Trophoblast cell (in vitro differentiated cells and primary cell): ENCODE data around the gene NEUROG2.

ENCODE experiments used
- DNase-seq, 2 donors: peaks; one replicate each; pipeline ENCODE4 v3.0.0-alpha.2; 2016
- H2AFZ ChIP-seq: 2 replicates; pipeline ENCODE4 v1.6.1; 2013; ENCODE audit warnings: low read length, moderate library complexity, mild to moderate bottlenecking; ENCODE audit not compliant: insufficient read depth, poor library complexity
- H2AK5ac ChIP-seq: 2 replicates; pipeline ENCODE4 v1.6.1; 2013; ENCODE audit warnings: mild to moderate bottlenecking, low read length
- H2BK120ac ChIP-seq: 2 replicates; pipeline ENCODE4 v1.6.1; 2013; ENCODE audit warnings: low read length, mild to moderate bottlenecking, moderate library complexity; ENCODE audit not compliant: insufficient read depth, poor library complexity
- H2BK12ac ChIP-seq: 2 replicates; pipeline ENCODE4 v1.6.1; 2013; ENCODE audit warnings: mild to moderate bottlenecking, low read length, moderate library complexity
- H2BK5ac ChIP-seq: 2 replicates; pipeline ENCODE4 v1.6.1; 2013; ENCODE audit warnings: low read length, low read depth, moderate library complexity, mild to moderate bottlenecking; ENCODE audit not compliant: poor library complexity
- H3K14ac ChIP-seq: 2 replicates; pipeline ENCODE4 v1.6.1; 2013; ENCODE audit warnings: mild to moderate bottlenecking, low read length
- H3K18ac ChIP-seq: 2 replicates; pipeline ENCODE4 v1.6.1; 2013; ENCODE audit warnings: mild to moderate bottlenecking, low read length
- H3K23ac ChIP-seq: 2 replicates; pipeline ENCODE4 v1.6.1; 2013; ENCODE audit warnings: low read length
- H3K27ac ChIP-seq: 2 replicates; pipeline ENCODE4 v1.5.1; 2013; ENCODE audit warnings: low read depth, mild to moderate bottlenecking, inconsistent platforms, low read length, moderate library complexity
- H3K27me3 ChIP-seq: 2 replicates; pipeline ENCODE4 v1.6.1; 2013; ENCODE audit warnings: inconsistent platforms, mild to moderate bottlenecking, low read length, moderate library complexity; ENCODE audit not compliant: insufficient read depth
- H3K36me3 ChIP-seq, 2 experiments: 1 replicate in 1 of 2; 2 replicates in 1 of 2; pipeline ENCODE4 v1.6.1; 2013; ENCODE audit warnings: low read length in 2 of 2, mild to moderate bottlenecking in 2 of 2, moderate library complexity in 1 of 2; ENCODE audit not compliant: insufficient read depth in 2 of 2, control insufficient read depth in 1 of 2
- H3K4ac ChIP-seq: 2 replicates; pipeline ENCODE4 v1.6.1; 2013; ENCODE audit warnings: low read depth, mild to moderate bottlenecking, low read length, moderate library complexity
- H3K4me1 ChIP-seq, 2 experiments: 1 replicate in 1 of 2; 2 replicates in 1 of 2; pipeline ENCODE4 v1.6.1; 2013; ENCODE audit warnings: low read length in 2 of 2, mild to moderate bottlenecking in 2 of 2, moderate library complexity in 1 of 2; ENCODE audit not compliant: insufficient read depth in 2 of 2, control insufficient read depth in 1 of 2
- H3K4me2 ChIP-seq: 2 replicates; pipeline ENCODE4 v1.6.1; 2013; ENCODE audit warnings: inconsistent platforms, mild to moderate bottlenecking, low read length, moderate library complexity
- H3K4me3 ChIP-seq: 2 replicates; pipeline ENCODE4 v1.5.1; 2013; ENCODE audit warnings: mild to moderate bottlenecking, low read depth, low read length, inconsistent platforms
- H3K79me1 ChIP-seq: one replicate; pipeline ENCODE4 v1.6.1; 2013; ENCODE audit warnings: low read length
- H3K79me2 ChIP-seq: 2 replicates; pipeline ENCODE4 v1.6.1; 2013; ENCODE audit warnings: low read length, mild to moderate bottlenecking; ENCODE audit not compliant: control insufficient read depth, insufficient read depth, poor library complexity
- H3K9ac ChIP-seq: 2 replicates; pipeline ENCODE4 v1.6.1; 2013; ENCODE audit warnings: mild to moderate bottlenecking, low read length
- H3K9me3 ChIP-seq: 2 replicates; pipeline ENCODE4 v1.6.1; 2013; ENCODE audit warnings: low read depth, mild to moderate bottlenecking, control low read depth, inconsistent platforms, low read length; ENCODE audit not compliant: insufficient read depth
- H4K12ac ChIP-seq: 2 replicates; pipeline ENCODE4 v1.6.1; 2013; ENCODE audit warnings: low read depth, mild to moderate bottlenecking, low read length, moderate library complexity
- H4K8ac ChIP-seq: 2 replicates; pipeline ENCODE4 v1.6.1; 2013; ENCODE audit warnings: low read depth, mild to moderate bottlenecking, low read length, moderate library complexity
- H4K91ac ChIP-seq: one replicate; pipeline ENCODE4 v1.6.1; 2013; ENCODE audit warnings: low read depth, mild to moderate bottlenecking, low read length, moderate library complexity
- WGBS: extraction: QIAGEN DNeasy Blood & Tissue Kit; methylation state at CpG from one replicate; pipeline ENCODE4 v1.1.7; 2013; ENCODE audit warnings: missing lambda C conversion rate; ENCODE audit not compliant: insufficient read length, insufficient coverage; ENCODE audit errors: extremely low coverage; 5-methylcytosine and 5-hydroxymethylcytosine counted together

The NEUROG2 gene

GRCh38 chr4:112521123-112522023 lies 5.4 kb upstream of the NEUROG2 start:
- no peak overlapping the region for H3K18ac ChIP-seq
- no peak overlapping the region for H4K8ac ChIP-seq
- no peak overlapping the region for H2BK5ac ChIP-seq
- no peak for DNase-seq
- H3K27me3 ChIP-seq: peaks cover 44% of the 10 kb centered on the region
- no peaks in the 10 kb centered on the region for H3K9me3 ChIP-seq
- H3K9ac ChIP-seq: no peak overlapping the region
- H2BK12ac ChIP-seq: no peak overlapping the region
- no peak overlapping the region for H3K23ac ChIP-seq
- no peaks in the 10 kb centered on the region for H3K79me1 ChIP-seq
- no peak overlapping the region for H3K4ac ChIP-seq
- WGBS: no CpG with 5 or more reads among the region's 30 CpGs
- no peak overlapping the region for H3K27ac ChIP-seq
- H3K4me3 ChIP-seq: no peak overlapping the region
- no peak overlapping the region for H2BK120ac ChIP-seq
- no peak overlapping the region for H3K14ac ChIP-seq
- no peak overlapping the region for H4K91ac ChIP-seq
- H4K12ac ChIP-seq: no peak overlapping the region
- H3K79me2 ChIP-seq: no peaks in the 10 kb centered on the region
- H3K4me1 ChIP-seq: peaks cover 6 to 7% of the 10 kb centered on the region in 2 experiments
- H2AFZ ChIP-seq: no peak overlapping the region
- no peaks in the 10 kb centered on the region for H3K36me3 ChIP-seq
- H3K4me2 ChIP-seq: peak overlapping the region; percentile 37
- H2AK5ac ChIP-seq: no peak overlapping the region

- H4K12ac ChIP-seq: no peak overlapping the region
- H2AFZ ChIP-seq: no peak overlapping the region
- no peak overlapping the region for H2AK5ac ChIP-seq
- no peak overlapping the region for H3K23ac ChIP-seq
- no peak overlapping the region for H3K27ac ChIP-seq
- peaks cover 1% of the 10 kb centered on the region for H3K9me3 ChIP-seq
- no peaks in the 10 kb centered on the region for H3K79me2 ChIP-seq
- H3K4me3 ChIP-seq: no peak overlapping the region
- peak overlapping the region; percentile 37 for H3K4me2 ChIP-seq
- no peak overlapping the region for H2BK12ac ChIP-seq
- no peak overlapping the region for H4K91ac ChIP-seq
- no peaks in the 10 kb centered on the region for H3K36me3 ChIP-seq
- H3K9ac ChIP-seq: no peak overlapping the region
- no peak overlapping the region for H2BK5ac ChIP-seq
- H3K18ac ChIP-seq: no peak overlapping the region
- H4K8ac ChIP-seq: no peak overlapping the region
- no peak for DNase-seq
- no peak overlapping the region for H3K14ac ChIP-seq
- no peak overlapping the region for H2BK120ac ChIP-seq
- no peak overlapping the region for H3K4ac ChIP-seq
- WGBS: no CpG with 5 or more reads among the region's 25 CpGs
- H3K27me3 ChIP-seq: peaks cover 51% of the 10 kb centered on the region
- no peaks in the 10 kb centered on the region for H3K79me1 ChIP-seq
- H3K4me1 ChIP-seq: peaks cover 10 to 11% of the 10 kb centered on the region in 2 experiments
Observed at GRCh38 chr4:112520598-112521122, 4.7 kb upstream of the NEUROG2 start.

- peaks cover 15 to 18% of the 10 kb centered on the region in 2 experiments for H3K4me1 ChIP-seq
- no peak overlapping the region for H3K27ac ChIP-seq
- no peak for DNase-seq
- no peak overlapping the region for H2BK120ac ChIP-seq
- H2BK12ac ChIP-seq: no peak overlapping the region
- no peak overlapping the region for H3K4ac ChIP-seq
- no peak overlapping the region for H3K4me3 ChIP-seq
- H3K79me1 ChIP-seq: no peaks in the 10 kb centered on the region
- no peak overlapping the region for H3K14ac ChIP-seq
- no peak overlapping the region for H2BK5ac ChIP-seq
- no peak overlapping the region for H4K91ac ChIP-seq
- no peak overlapping the region for H2AFZ ChIP-seq
- H4K12ac ChIP-seq: no peak overlapping the region
- no peak overlapping the region for H3K18ac ChIP-seq
- peaks cover 1% of the 10 kb centered on the region for H3K9me3 ChIP-seq
- WGBS: no CpG with 5 or more reads among the region's 21 CpGs
- no peak overlapping the region for H3K9ac ChIP-seq
- no peak overlapping the region for H2AK5ac ChIP-seq
- H3K27me3 ChIP-seq: peaks cover 58% of the 10 kb centered on the region
- H3K4me2 ChIP-seq: no peak overlapping the region
- H3K36me3 ChIP-seq: no peaks in the 10 kb centered on the region
- no peak overlapping the region for H3K23ac ChIP-seq
- H3K79me2 ChIP-seq: no peaks in the 10 kb centered on the region
- H4K8ac ChIP-seq: no peak overlapping the region
Observed at GRCh38 chr4:112519689-112520597, 4.0 kb upstream of the NEUROG2 start.

DNA sequence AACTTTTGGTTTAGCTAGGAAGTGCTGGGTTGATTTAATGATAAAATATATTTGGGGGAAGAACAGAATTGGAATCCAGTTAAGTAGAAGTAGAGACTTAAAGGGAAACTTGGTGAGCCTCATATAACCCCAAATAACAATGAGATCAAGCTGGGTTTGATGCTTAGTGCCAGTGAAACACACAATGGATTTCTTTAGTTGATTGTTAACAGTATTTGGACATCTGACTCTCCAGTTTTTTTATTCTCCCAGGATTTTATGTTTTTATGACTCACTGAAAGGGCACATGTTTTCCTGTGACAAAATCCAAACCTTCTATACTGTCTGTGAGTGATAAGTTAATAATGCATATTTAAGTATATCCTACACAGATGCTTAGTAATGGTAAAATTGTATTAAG lies 2.7 kb upstream of the NEUROG2 start:
- Histone ChIP-seq H3K9me3 (peaks cover 4% of the 10 kb centered on the region), H4K91ac (no peak overlapping the region), H2BK12ac (no peak overlapping the region), H3K36me3 (no peaks in the 10 kb centered on the region), H3K9ac (no peak overlapping the region), H2AK5ac (no peak overlapping the region), H3K27ac (no peak overlapping the region), H3K4me1 (peaks cover 18 to 22% of the 10 kb centered on the region in 2 experiments), H3K4me3 (no peak overlapping the region), H3K79me2 (no peaks in the 10 kb centered on the region), H3K79me1 (no peaks in the 10 kb centered on the region), H3K4ac (no peak overlapping the region), H2AFZ (no peak overlapping the region), H3K4me2 (no peak overlapping the region), H2BK120ac (no peak overlapping the region), H3K23ac (no peak overlapping the region), H4K8ac (no peak overlapping the region), H4K12ac (no peak overlapping the region), H3K18ac (no peak overlapping the region), H3K14ac (no peak overlapping the region), H3K27me3 (peaks cover 71% of the 10 kb centered on the region), H2BK5ac (no peak overlapping the region)
- DNase-seq: no peak
